GM12878 (cell line): ENCODE results near the gene CLEC2L.

ENCODE experiments used
- CREB1 ChIP-seq: IDR thresholded peaks from 2 replicates; pipeline ENCODE4 v1.6.1; 2012; ENCODE audit warnings: low read depth, mild to moderate bottlenecking, inconsistent platforms
- CTCF ChIP-seq, 3 experiments: IDR thresholded peaks in 2 of 3; conservative IDR thresholded peaks in 1 of 3; 2 replicates each; pipeline ENCODE4 v1.5.1; 2011; ENCODE audit warnings: low read depth in 3 of 3, low read length in 3 of 3, mild to moderate bottlenecking in 3 of 3, control low read depth in 2 of 3, moderate library complexity in 2 of 3, inconsistent platforms in 1 of 3, mixed read lengths in 1 of 3; ENCODE audit not compliant: control insufficient read depth in 2 of 3, insufficient read depth in 1 of 3; ENCODE audit errors: extremely low read depth in 1 of 3
- EP300 ChIP-seq, 2 experiments: fragments of 150-350 bp in 1 of 2; IDR thresholded peaks; 2 replicates each; pipeline ENCODE4 v1.6.1; 2011 to 2012; ENCODE audit warnings: low read depth in 2 of 2, low read length in 2 of 2, borderline replicate concordance in 1 of 2, improper control_type of control experiment in 1 of 2, inconsistent platforms in 1 of 2; ENCODE audit not compliant: control insufficient read depth in 1 of 2
- JUND ChIP-seq: IDR thresholded peaks from 2 replicates; pipeline ENCODE4 v1.6.1; 2012; ENCODE audit warnings: low read depth, mild to moderate bottlenecking, low read length, improper control_type of control experiment, moderate library complexity
- KDM1A ChIP-seq: fragments of 200-600 bp; sonication (generic); IDR thresholded peaks from 2 replicates; pipeline ENCODE4 v1.6.1; 2016; ENCODE audit warnings: borderline replicate concordance
- NBN ChIP-seq: fragments of 450-650 bp; IDR thresholded peaks from 2 replicates; pipeline ENCODE4 v1.6.1; 2016
- SMC3 ChIP-seq: IDR thresholded peaks from 2 replicates; pipeline ENCODE4 v1.6.1; 2011; ENCODE audit warnings: low read length, improper control_type of control experiment, borderline replicate concordance
- SUZ12 ChIP-seq: fragments of 200-600 bp; sonication (generic); IDR thresholded peaks from one replicate; pipeline ENCODE4 v1.6.1; 2018; ENCODE audit warnings: antibody characterized with exemption, mild to moderate bottlenecking; ENCODE audit not compliant: unreplicated experiment
- YY1 ChIP-seq: IDR thresholded peaks from 2 replicates; pipeline ENCODE4 v1.6.1; 2011; ENCODE audit warnings: low read depth, mild to moderate bottlenecking, low read length
- ZNF274 ChIP-seq: IDR thresholded peaks from one replicate; pipeline ENCODE4 v1.8.0; 2011; ENCODE audit not compliant: insufficient read length, insufficient read depth
- ZSCAN29 ChIP-seq: fragments of 450-650 bp; IDR thresholded peaks from 2 replicates; pipeline ENCODE4 v1.6.1; 2017; ENCODE audit warnings: mild to moderate bottlenecking, moderate library complexity

GRCh38 chr7:139567647-139568345, 44.3 kb downstream of the CLEC2L start:
- no peak for TF ChIP-seq ZSCAN29
- TF ChIP-seq CTCF (IDR thresholded peaks at IDR 0.05 in 2 of 3, conservative IDR thresholded peaks at IDR 0.05 in 1 of 3; ENCODE audit: control insufficient read depth in 2 of 3, extremely low read depth in 1 of 3, insufficient read depth in 1 of 3, low read depth in 3 of 3, low read length in 3 of 3): no peak
- no peak for TF ChIP-seq NBN
- no peak for TF ChIP-seq ZNF274
- TF ChIP-seq YY1: no peak
- TF ChIP-seq JUND: no peak
- no peak for TF ChIP-seq SUZ12
- TF ChIP-seq KDM1A: no peak
- no peak for TF ChIP-seq CREB1
- TF ChIP-seq EP300 (IDR thresholded peaks at IDR 0.05; ENCODE audit: borderline replicate concordance in 1 of 2, control insufficient read depth in 1 of 2, low read depth in 2 of 2, low read length in 2 of 2): no peak
- TF ChIP-seq SMC3: no peak
